ENCODE data around the gene COL4A5. TPM values are rescaled to one million over a fixed set of nuclear protein-coding genes. Genes with fewer than 3 reads are reported as not detected.

COL4A5 gene
- total RNA-seq, 1 donor from 2014 or later: 144 TPM

DNA sequence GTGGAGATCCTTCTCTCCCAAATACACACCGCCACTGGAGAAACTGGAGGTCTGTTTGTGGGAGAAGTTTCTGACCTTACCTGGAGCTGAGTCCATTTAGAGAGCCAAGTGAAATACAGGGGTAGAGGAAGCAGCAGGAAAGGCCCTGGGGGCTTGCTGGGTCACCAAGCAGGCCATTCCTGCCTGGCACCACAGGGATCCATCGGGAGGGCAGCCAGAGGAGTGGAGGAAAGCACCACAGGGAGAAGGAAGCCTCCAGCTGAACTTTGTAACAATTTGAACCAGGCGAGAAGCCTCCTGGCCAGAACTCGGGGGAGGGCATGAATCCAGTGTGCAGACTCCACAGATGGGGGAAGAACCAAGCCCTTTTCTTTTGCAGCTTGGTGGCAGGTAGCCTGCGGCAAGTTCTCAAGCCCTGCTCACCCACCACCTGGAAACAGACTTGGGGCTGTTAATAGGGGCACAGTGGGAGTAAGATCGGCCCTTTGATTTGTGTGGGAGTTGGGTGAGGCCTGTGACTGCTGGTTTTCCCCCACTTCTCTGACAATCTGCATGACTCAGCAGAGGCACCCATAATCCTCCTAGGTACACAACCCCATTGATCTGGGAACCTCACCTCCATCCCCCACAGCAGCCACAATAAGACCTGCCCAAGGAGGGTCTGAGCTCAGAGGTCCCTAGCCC lies 202.1 kb downstream of the COL4A5 start:
- no peak for DNase-seq (ENCODE audit: low spot score)

DNA sequence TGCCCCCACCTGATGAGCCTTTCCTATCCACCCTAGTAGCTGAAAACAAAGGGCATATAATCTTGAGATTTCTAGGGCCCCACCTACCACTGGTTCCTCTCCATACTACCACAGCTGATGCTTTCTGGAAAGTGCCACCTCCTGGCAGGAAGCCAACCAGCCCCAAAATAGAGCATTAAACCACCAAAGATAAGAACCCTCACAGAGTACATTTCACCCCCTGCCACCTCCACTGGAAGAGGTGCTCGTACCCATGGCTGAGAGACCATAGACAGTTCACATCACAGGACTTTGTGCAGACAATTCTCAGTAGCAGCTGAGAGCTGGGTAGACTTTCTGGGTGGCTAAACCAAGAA lies 202.6 kb downstream of the COL4A5 start:
- no peak for DNase-seq (ENCODE audit: low spot score)

DNA sequence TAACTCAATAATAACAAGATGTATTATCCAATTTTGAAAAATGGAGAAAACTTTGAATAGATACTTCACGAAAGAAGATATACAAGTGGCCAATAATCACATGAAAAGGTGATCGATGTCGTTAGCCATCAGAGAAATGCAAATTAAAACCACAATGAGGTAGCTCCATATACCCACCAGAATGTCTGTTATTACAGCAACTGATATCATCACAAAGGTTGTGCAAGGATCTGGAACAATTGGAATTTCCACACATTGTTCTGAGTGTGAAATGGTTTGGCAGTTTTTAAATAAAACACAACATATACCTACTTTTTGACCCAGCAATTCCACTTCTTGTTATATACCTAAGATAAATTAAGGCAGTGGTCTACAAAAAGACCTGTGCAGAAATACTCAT lies 225.1 kb downstream of the COL4A5 start:
- no peak for DNase-seq (ENCODE audit: low spot score)

DNA sequence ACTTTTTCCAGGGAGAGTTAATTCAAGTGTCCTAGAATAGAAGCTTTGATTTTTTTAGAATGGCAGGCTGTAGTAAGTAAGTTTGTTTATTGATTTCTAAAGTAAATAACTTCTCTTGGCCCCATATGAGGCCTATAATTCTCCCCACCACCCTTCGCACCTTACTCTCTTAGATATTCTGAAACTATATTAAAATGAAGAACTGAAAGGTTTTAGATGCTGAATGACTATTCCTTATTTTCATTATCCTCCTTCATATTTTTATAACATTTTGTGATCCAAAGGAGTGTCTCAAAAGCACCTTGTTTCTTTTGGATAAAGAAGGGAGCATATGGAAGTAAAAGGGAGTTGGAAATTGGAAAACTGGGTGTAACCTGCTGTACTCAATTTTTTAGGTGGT lies 226.5 kb downstream of the COL4A5 start:
- no peak for DNase-seq (ENCODE audit: low spot score)

DNA sequence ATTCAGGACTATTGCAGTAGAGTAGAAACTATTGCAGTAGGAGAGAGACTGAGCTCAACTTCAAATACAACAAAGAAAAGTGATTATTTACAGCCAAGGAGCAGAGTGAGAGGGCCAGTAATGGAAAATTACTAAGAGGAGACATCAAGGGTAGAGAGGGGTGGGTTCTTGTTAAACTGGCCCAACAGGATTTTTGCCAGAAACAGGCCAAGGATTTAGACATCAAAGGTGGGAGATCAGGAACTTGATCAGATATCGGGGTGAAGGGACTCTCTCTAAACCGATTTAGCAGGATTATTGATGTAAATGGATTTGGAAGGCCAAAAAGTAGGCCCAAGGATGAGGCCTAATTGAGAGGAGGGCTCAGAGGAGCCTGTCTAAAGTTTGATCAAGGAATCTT lies 231.9 kb downstream of the COL4A5 start:
- no peak for DNase-seq (ENCODE audit: low spot score)

DNA sequence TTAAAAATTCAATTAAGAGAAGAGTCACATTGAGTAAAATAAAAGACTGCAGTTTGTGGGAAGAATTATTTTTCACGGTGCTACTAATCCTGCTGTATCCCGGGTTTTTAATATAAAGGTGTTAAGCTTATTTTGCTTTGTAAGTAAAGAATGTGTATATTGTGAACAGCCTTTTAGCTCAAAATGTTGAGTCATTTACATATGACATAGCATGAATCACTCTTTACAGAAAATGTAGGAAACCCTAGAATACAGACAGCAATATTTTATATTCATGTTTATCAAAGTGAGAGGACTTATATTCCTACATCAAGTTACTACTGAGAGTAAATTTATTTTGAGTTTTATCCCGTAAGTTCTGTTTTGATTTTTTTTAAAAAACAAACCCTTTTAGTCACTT lies 257.1 kb downstream of the COL4A5 start:
- DNase-seq (ENCODE audit: low spot score): no peak

DNA sequence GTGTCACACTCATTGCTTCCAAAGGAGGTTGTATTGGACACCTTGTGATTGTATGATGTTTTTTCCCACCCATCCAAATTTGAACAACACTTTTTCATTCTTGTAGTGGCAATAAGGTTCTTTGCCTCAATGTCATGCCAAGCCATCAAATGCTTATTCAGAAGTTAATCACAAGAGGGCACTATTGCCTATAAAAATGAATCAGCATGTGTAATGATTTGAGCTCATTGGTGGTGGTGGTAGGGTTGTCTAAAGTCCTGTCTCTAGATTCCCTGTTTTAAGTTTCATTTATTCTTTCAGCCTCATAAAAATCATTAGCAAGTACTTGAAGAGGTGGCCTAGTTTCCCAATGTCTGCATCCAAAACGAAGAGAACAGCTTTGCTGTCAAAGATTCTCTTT lies 259.7 kb downstream of the COL4A5 start:
- DNase-seq (ENCODE audit: low spot score): peak; percentile 14

DNA sequence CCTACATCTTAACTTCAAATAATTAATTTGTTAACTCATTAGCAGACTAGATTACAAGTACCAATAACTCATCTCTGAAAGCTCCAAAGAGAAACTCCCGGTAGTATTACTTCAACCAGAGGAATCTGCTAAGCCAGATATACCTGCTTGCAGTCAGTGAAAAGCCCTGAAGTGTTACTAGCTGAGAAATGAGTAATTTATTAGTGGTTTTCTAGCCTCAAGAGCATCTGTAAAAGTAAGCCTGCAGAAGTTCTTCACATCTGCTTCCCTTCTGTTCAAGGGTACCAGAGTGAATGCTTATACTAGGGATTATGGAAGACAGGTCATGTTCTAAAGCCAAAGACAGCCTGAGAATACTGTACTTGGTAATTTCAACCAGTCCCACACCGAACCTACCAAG lies 262.0 kb downstream of the COL4A5 start:
- no peak for DNase-seq (ENCODE audit: low spot score)

DNA sequence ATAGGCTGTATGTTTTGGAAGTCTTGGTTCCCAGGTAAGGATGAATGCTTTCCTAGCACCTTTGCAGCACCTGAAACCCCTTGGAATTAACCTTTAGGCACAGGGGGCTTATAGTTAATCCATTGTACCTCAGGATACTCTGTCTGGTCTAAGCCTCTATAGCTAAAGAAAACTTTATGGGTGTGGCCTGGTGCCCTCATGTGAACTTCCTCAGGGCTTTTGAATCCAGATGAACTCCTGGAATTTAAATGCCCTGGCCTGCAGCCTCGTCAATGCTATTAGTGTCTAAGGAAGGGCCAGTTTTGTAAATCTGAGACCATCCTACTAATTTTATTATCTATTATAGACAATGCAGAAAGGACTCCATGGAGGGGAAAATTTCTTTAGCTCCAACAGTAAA lies 262.9 kb downstream of the COL4A5 start:
- DNase-seq (ENCODE audit: low spot score): no peak

DNA sequence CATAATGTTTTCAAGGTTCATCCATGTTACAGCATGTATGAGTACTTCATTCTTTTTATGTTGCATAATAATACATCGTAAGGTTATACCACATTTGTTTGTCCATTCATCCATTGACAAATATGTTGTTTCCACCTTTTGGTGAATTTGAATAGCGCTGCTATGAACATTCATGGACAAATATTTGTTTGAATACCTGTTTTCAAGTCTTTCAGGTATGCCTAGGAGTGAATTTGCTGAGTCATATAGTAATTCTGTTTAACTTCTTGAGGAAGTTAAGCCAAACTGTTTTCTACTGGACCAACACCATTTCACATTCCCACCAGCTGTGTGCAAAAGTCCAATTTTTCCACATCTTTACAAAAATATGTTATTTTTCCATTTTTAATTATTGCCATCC lies 265.2 kb downstream of the COL4A5 start:
- DNase-seq (ENCODE audit: low spot score): no peak

DNA sequence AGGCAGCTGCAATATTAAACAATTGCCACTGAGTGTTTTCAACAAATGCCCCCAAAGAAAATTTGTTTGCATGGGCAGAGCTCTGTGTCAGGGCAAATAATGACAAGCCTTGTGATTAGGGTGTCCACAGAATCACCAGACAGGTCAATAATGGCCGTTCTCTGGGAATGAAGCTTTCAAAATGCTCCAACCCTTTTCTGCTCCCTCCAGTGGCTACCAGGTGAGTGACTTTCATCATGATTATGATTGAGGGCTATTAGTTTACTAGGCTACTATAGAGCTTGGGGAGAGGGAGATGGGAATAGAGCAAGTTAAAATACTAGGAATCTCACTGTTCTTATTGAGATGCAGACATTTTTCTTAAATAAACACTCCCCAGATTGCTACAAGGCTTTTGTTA lies 273.2 kb downstream of the COL4A5 start:
- no peak for DNase-seq (ENCODE audit: low spot score)

DNA sequence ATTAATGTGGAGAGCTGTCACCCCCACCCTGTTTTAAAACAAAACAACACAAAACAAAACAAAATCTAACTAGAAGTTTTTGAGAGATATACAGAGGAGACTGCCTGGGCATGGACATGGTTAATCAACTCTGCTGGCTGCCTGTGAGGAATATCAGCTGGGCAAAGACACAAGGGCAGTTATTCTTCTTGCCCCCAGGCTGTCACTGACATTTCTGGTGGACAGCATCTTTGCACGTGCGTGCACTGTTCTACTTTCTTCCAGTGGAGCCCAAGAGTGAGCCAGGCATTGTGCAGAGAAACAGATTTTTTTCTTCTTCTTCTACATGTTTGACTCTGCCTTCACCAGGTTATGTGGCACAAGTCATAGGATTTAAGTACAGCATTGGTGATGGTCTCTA lies 282.9 kb downstream of the COL4A5 start:
- DNase-seq (ENCODE audit: low spot score): no peak

DNA sequence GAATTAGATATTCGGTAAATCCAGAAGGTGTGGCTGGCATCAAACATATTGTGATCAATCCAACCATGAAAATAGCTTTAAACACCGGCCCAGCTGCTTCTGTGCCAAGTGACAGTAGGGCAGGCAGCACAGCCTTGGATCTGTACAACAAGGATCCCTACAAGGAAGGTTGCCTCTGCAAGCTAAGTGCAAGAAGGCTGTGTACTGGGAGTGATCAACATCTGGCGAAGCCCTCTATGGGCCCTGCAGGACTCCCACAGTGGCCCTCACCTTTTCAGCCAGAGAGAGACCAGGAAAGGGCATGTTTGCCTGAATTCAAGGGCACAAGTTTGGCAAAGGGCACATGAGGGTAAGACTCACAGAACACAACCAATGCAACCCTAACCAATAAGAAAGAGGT lies 287.1 kb downstream of the COL4A5 start:
- DNase-seq (ENCODE audit: low spot score): no peak

DNA sequence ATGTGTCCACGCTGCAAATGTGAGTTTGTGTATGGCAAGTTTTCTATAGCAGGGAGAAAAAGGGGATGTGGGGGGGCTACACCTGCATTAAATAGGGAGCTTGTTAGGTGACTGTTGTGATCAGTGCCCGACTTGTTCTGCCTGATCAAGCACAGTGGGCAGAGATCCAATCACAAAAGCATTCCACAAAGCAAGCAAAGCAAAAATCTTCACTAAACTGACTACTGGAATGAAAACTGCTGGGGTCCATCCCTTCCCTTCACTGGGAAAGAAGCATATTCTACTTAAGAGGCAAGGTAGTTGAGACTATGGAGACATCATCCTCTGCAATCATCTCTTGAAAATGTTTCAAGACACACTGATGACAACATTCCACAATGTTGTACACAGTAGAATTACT lies 291.5 kb downstream of the COL4A5 start:
- DNase-seq (ENCODE audit: low spot score): no peak

DNA sequence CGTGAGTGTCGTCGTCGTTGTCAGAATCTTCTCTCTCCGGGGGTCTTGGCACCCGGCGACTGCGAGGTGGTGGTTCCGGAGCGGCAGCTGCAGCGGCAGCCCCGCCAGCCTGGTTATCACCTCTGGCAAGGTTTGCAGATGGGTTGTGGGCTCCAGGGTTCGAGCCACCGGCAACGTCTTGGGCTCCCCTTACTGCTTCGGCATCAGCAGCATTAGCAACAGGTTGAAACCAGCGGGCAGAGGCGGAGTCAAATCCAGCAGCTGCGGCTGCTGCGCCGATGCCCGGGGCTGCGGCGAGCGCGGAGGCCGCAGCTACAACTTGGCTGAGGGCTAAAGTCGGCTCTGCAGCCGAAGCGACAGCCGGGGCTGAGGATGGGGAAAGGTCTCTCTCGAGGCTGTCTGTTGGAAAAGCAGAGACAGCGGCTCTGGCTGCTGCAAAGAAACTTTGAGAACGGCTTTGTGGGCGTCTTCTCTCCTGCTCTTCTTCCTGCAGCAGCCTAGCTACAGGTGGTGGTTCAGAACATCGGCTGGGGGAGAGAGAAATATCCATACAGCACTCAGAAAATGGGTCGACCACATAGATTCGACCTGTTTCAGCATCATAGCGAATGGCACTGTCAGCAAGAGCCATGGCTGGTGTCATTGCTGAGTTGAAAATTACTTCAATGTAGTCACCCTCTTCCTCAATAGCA lies 293.1 kb downstream of the COL4A5 start:
- DNase-seq (ENCODE audit: low spot score): no peak

DNA sequence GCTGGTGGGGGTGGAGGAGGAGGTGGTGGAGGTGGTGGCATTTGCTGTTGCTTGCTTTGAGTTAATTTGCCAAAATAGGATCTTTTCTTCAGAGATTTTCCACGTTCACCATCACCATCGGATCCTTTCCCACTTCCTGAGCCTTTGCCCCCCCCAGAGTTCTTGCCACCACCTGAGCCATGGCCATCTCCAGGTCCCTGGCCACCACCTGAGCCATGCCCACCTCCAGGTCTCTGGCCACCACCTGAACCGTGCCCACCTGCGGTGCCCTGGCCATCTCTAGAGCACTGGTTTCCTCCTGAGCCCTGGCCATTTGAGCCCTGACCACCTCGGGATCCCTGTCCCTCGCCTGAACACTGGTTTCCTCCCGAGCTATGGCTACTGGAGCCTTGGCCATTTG lies 294.8 kb downstream of the COL4A5 start:
- no peak for DNase-seq (ENCODE audit: low spot score)

DNA sequence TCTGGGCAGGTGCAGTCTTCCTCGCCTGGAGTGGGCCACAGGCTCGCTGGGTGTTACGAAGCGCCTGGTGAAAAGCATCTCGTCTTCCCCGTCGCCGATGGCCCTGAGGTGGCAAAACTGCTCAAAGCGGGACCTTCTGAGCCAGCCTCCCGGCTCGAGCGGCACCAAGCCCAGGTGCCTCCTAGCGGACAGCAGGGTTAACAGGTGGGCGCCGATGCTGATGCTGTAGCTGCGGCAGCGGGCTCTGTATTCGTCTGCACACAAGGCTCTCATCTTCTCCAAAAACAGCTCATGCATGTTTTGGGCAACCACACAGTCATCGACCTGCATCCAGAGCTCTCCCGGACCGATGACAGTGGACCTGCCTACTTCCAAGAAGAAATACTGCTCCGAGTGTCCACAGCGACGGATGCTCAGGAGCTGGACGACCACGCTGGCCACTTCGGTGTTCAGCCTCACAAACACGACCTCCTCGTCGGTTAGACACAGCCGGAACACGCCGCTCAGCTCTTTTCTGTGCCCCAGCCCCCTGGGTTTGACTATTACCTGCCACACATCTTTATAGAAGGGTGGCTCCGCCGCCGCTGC lies 295.5 kb downstream of the COL4A5 start:
- DNase-seq (ENCODE audit: low spot score): no peak

DNA sequence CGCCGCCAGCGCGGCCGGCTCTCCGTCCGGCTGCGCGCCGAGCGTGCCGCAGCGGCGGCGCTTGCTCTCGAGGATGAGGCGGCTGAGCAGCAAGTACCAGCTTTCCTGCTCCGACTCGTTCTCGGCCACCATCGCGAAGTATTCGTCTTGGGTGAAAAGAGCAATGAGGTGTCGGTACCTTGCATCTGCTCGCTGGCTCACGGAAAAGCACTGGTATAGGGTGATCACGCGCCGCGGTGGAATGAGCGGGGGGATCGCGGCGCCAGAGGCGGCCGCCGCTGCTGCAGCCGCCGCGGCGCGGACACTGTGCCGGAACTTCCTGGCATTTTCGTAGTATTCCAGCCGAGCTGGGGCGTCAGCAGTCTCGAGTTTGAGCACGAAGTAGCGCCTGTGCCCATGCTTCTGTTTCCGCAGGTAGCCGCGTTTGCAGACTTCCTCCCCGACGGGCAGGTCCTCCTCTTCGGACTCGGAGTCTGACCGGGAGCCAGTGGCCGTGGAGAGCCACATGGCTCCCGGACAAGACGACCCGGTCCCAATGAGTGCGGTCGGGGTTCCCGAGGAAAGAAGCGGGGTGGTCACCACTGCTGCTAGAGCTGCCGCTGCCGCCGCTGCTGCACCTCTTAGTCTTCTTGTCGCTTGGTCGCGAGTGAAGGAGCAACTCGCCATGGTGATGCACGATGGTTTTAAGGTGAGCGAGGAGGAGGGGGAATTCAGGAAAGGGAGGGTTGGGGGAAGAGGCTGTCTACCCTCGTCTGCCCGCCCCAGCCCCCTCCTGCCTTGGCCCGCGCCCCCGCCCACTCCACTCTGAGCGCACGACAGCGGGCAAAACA lies 296.3 kb downstream of the COL4A5 start:
- peak; percentile 4 for DNase-seq (ENCODE audit: low spot score)

DNA sequence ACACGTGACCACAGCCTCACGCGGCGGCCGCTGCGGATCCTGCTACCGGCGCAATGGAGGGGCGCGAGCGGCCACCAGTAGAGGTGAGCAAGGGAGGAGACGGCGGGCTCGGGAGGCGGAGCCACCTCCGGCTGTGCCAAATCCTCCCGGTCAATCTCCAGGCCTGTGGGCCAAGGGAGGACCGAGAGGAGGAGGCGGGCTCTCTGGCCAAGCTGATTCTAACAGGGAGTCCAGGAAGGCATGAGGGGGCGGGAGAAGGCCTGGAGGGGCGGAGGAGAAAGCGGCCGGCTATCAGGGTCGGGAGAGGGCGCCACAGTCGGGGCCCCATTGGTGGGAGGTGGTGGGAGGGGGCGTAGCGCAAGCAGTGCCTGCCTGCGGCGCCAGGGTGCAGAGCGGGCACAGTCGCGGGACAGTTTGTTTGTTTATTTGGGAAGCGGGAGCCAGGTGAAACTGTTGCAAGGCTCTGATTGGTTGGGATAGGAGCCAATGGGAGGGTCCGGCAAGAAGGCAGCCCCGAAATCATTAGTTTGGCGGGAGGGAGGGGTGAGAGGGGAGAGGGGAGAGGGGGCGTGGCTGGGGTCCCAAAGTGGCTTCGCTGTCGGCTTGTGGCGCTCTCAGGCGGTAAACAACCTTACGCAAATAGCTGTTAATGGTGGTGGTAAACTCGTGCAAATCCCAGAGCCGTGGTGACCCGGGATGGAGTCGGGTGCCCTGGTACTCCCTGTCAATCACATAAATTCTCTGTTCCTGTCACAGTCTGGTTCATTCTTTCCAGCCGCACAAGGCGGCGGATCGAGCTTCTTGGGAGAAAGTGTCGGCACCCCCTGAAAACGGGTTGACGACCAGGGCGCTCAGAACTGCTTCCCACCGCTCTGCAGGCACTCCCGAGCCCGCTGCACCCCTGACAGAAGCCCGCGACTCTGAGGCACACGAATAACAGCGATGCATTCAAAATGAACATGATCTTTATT lies 297.2 kb downstream of the COL4A5 start, which contains the start of gene IRS4:
Gene IRS4, minus strand, starts transcription at position 55 of the 971 bp plus-strand sequence.
- DNase-seq (ENCODE audit: low spot score): peak; percentile 2

DNA sequence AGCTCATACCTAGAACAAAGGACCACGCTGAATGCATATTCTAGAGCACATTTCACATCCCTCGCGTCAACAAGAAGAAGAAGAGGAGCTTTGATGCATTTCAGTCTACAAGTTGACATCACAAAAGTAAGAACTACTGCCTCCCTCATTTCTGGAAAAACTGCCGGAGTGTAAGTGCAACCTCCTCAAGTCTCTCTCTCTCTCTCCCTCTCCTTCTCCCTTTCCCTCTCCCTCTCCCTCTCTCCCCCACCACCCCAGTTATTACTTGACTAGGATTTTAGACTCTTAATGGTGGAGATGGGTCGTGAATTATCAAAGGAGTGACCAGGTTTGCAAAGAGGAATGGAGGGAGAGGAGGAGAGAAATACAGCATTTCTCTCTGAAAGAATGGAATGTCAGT lies 298.1 kb downstream of the COL4A5 start:
- no peak for DNase-seq (ENCODE audit: low spot score)

DNA sequence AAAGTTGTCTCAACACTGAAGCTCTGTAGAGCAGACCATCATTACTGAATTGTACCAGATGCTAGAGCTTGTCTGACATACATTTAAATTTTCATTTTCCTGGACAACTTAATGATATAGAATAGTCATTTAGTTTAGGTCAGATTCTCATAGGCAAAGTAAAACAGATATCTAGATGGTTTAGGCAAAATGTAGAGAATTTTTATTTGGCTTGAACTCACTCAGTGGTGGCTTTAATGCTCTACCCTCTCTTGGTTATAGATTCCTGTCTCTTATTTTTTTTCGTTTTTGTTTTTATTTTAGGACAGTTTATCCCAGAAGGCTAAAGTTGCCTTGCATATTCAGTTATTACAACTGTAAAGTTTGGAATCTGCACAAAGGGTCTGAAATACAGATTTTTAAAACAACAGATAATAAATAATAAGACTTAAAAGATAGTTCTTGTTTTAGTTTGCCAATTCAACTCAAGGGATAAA lies 300.7 kb downstream of the COL4A5 start:
- no peak for DNase-seq (ENCODE audit: low spot score)
